Stimulated activated CD8-positive, alpha-beta memory T cell treated with anti-CD3 and anti-CD28 coated beads, Interleukin-4, amount 100 ng/mL, for 24 hours (primary cell): Measurements from ENCODE around the gene CKS1B.

Experiments used
- DNase-seq: peaks from one replicate; pipeline ENCODE4 v3.0.0-alpha.2; 2020; ENCODE audit warnings: low read depth

The CKS1B gene

GRCh38 chr1:154974102-154974807 lies at the start of gene CKS1B:
Gene CKS1B (plus strand): TSS chr1:154974681. CDS start chr1:154974746, 65 bp downstream.
- peak; percentile 91 for DNase-seq

GRCh38 chr1:154925335-154926170 lies 48.9 kb upstream of the CKS1B start:
- DNase-seq, result no peak

GRCh38 chr1:154926201-154926600 lies 48.3 kb upstream of the CKS1B start:
- DNase-seq, result no peak

GRCh38 chr1:154931940-154932487 lies 42.5 kb upstream of the CKS1B start:
- no peak for DNase-seq

GRCh38 chr1:154934358-154934948 lies 40.0 kb upstream of the CKS1B start:
- no peak for DNase-seq

- DNase-seq, result no peak
Observed at GRCh38 chr1:154935749-154936554, 38.5 kb upstream of the CKS1B start.

- DNase-seq, result peak; percentile 92
Observed at GRCh38 chr1:154936555-154937084, 37.9 kb upstream of the CKS1B start, which contains the start of gene PMVK. Gene PMVK (minus strand): TSS chr1:154936719. CDS start chr1:154936685, 34 bp downstream.

GRCh38 chr1:154937085-154937987 lies 37.1 kb upstream of the CKS1B start:
- DNase-seq, result peak; percentile 84

GRCh38 chr1:154937988-154938386 lies 36.5 kb upstream of the CKS1B start:
- no peak for DNase-seq

GRCh38 chr1:154938604-154939399 lies 35.7 kb upstream of the CKS1B start:
- DNase-seq, result no peak

- no peak for DNase-seq
Observed at GRCh38 chr1:154940213-154940560, 34.3 kb upstream of the CKS1B start.

- DNase-seq, result no peak
Observed at GRCh38 chr1:154940651-154941194, 33.8 kb upstream of the CKS1B start.

GRCh38 chr1:154941333-154942013 lies 33.0 kb upstream of the CKS1B start:
- DNase-seq, result no peak

GRCh38 chr1:154943649-154944400 lies 30.7 kb upstream of the CKS1B start:
- DNase-seq, result no peak

GRCh38 chr1:154944401-154945159 lies 29.9 kb upstream of the CKS1B start:
- no peak for DNase-seq

- no peak for DNase-seq
Observed at GRCh38 chr1:154945160-154945961, 29.1 kb upstream of the CKS1B start.
